ENCODE measurements around the gene HELLS.

Gene HELLS

DNA sequence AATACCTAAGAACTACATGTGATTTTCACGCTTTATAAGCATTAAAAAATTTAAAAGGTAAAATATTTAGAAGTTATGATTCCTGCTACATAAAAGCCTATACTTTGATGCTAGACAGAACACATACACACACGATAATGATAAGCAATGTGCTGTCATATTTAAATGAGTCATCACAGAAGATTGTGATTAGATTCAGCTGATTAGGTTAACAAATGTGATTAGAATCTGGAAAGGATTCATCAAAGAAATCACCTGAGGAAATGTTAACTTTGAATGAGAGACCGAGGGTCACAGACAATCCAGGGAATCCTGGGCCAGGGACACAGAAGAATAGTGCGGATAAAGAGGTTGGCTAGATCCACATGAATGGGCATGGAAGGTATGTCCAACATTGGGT is 95.9 kb downstream of the HELLS start:
- H3K9me3 ChIP-seq (ENCODE audit: control insufficient read depth, insufficient read depth, low read length) = no peaks in the 10 kb centered on the region
- no peak overlapping the region for H3K4me3 ChIP-seq (ENCODE audit: low read depth, low read length)
- no peaks in the 10 kb centered on the region for H3K36me3 ChIP-seq (ENCODE audit: control insufficient read depth, insufficient read depth, low read length)
- no peak overlapping the region for H3K9ac ChIP-seq (ENCODE audit: low read depth, low read length)
- no peaks in the 10 kb centered on the region for H3K4me1 ChIP-seq (ENCODE audit: control insufficient read depth, insufficient read depth, low read length)
- no peaks in the 10 kb centered on the region for H3K27me3 ChIP-seq (ENCODE audit: control insufficient read depth, insufficient read depth, low read length)

DNA sequence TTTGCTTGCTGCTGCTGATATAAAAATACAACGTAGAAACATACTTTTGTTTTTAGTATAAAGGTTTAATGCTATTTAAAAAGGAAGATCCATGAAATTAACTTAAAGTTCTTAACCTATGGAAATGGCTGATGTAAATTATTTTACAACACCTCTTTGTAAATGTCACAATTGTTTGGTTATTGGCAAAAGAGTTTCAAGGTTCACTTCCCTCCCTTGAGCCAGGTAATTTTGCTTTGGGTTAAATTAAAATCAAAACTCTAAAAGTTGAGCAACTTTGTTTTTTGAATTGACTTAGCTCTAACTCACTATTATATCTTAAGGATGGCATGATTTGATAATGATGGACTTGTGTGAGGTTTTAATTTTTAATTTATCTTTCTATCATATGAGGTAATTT is 98.8 kb downstream of the HELLS start:
- H3K27me3 ChIP-seq (ENCODE audit: control insufficient read depth, insufficient read depth, low read length) = no peaks in the 10 kb centered on the region
- H3K4me3 ChIP-seq (ENCODE audit: low read depth, low read length) = no peak overlapping the region
- H3K9ac ChIP-seq (ENCODE audit: low read depth, low read length) = no peak overlapping the region
- H3K9me3 ChIP-seq (ENCODE audit: control insufficient read depth, insufficient read depth, low read length) = no peaks in the 10 kb centered on the region
- no peaks in the 10 kb centered on the region for H3K36me3 ChIP-seq (ENCODE audit: control insufficient read depth, insufficient read depth, low read length)
- H3K4me1 ChIP-seq (ENCODE audit: control insufficient read depth, insufficient read depth, low read length) = no peaks in the 10 kb centered on the region

DNA sequence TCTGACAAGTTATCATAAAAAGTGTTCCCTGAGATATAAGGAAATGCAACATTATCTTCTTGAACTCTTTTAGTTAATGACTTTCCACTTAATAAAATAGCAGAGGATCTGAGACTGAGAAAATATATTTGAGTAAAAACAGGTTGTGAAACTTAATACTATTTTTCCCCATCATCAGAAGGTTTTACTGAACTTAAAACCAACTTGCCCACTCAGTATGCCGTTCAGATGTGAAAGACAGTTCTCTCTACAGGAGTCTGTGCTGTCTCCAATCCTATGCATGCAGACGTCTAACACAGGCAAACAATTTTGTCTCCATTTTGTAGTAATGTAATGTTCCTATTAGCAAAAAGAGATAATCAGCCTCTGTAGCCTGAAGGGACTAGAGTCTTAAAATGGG is 99.7 kb downstream of the HELLS start:
- Histone ChIP-seq H3K4me1 (ENCODE audit: control insufficient read depth, insufficient read depth, low read length) (no peaks in the 10 kb centered on the region), H3K36me3 (ENCODE audit: control insufficient read depth, insufficient read depth, low read length) (no peaks in the 10 kb centered on the region), H3K27me3 (ENCODE audit: control insufficient read depth, insufficient read depth, low read length) (no peaks in the 10 kb centered on the region), H3K9me3 (ENCODE audit: control insufficient read depth, insufficient read depth, low read length) (no peaks in the 10 kb centered on the region), H3K9ac (ENCODE audit: low read depth, low read length) (no peak overlapping the region), H3K4me3 (ENCODE audit: low read depth, low read length) (no peak overlapping the region)
